Hepatocyte (in vitro differentiated cells): Measurements from ENCODE around the gene PKN3. TPM values are rescaled to one million over a fixed set of nuclear protein-coding genes. Genes with fewer than 3 reads are reported as not detected.

Source experiments
- DNase-seq: peaks from one replicate; pipeline ENCODE4 v3.0.0-alpha.2; 2016; ENCODE audit warnings: low spot score
- H2AFZ ChIP-seq: fragments of 200-600 bp; sonication (generic); 2 replicates; pipeline ENCODE4 v1.6.0; 2016; ENCODE audit warnings: antibody characterized with exemption, mild to moderate bottlenecking
- H3K27ac ChIP-seq: fragments of 200-600 bp; sonication (generic); 2 replicates; pipeline ENCODE4 v1.5.1; 2016; ENCODE audit warnings: mild to moderate bottlenecking
- H3K27me3 ChIP-seq: fragments of 200-600 bp; sonication (generic); 2 replicates; pipeline ENCODE4 v1.6.1; 2016
- H3K36me3 ChIP-seq: fragments of 200-600 bp; sonication (generic); replicated peaks from 2 replicates; pipeline ENCODE4 v1.5.1; 2016; ENCODE audit warnings: low read depth; ENCODE audit not compliant: insufficient read depth
- H3K4me1 ChIP-seq: fragments of 200-600 bp; sonication (generic); 2 replicates; pipeline ENCODE4 v1.5.1; 2016; ENCODE audit warnings: mild to moderate bottlenecking, moderate library complexity; ENCODE audit not compliant: insufficient read depth
- H3K4me2 ChIP-seq: fragments of 200-600 bp; sonication (generic); 2 replicates; pipeline ENCODE4 v1.6.0; 2016
- H3K4me3 ChIP-seq: fragments of 200-600 bp; sonication (generic); 2 replicates; pipeline ENCODE4 v1.5.1; 2016; ENCODE audit warnings: mild to moderate bottlenecking
- H3K79me2 ChIP-seq: fragments of 200-600 bp; sonication (generic); 2 replicates; pipeline ENCODE4 v1.6.0; 2017; ENCODE audit warnings: mild to moderate bottlenecking
- H3K9me2 ChIP-seq: fragments of 200-600 bp; sonication (generic); replicated peaks from 2 replicates; pipeline ENCODE4 v1.6.0; 2017; ENCODE audit warnings: mild to moderate bottlenecking; ENCODE audit not compliant: insufficient read depth
- H3K9me3 ChIP-seq: fragments of 200-600 bp; sonication (generic); 2 replicates; pipeline ENCODE4 v1.5.1; 2016; ENCODE audit warnings: low read depth, mild to moderate bottlenecking
- H4K20me1 ChIP-seq: fragments of 200-600 bp; sonication (generic); 2 replicates; pipeline ENCODE4 v1.6.0; 2016; ENCODE audit warnings: mild to moderate bottlenecking; ENCODE audit not compliant: insufficient read depth, poor library complexity, severe bottlenecking
- CTCF ChIP-seq: fragments of 200-600 bp; sonication (generic); IDR thresholded peaks from 2 replicates; pipeline ENCODE4 v1.5.1; 2016; ENCODE audit warnings: antibody characterized with exemption, mild to moderate bottlenecking; ENCODE audit not compliant: poor library complexity
- EZH2 ChIP-seq: fragments of 200-600 bp; sonication (generic); IDR thresholded peaks from 2 replicates; pipeline ENCODE4 v1.6.1; 2016; ENCODE audit warnings: antibody characterized with exemption, mild to moderate bottlenecking, borderline replicate concordance
- EZH2phosphoT487 ChIP-seq: fragments of 200-600 bp; sonication (generic); IDR thresholded peaks from one replicate; pipeline ENCODE4 v1.6.1; 2018; ENCODE audit warnings: antibody characterized with exemption, mild to moderate bottlenecking, low read depth, moderate library complexity; ENCODE audit not compliant: unreplicated experiment, severe bottlenecking
- WGBS: methylation state at CpG from one replicate; pipeline ENCODE4 v1.1.6; 2016; ENCODE audit warnings: low lambda C conversion rate; ENCODE audit errors: missing lambda C conversion rate; 5-methylcytosine and 5-hydroxymethylcytosine counted together
- polyA plus RNA-seq: library from polyadenylated mRNA; unstranded; fragments of >200 nt; fragmentation: Nextera tagmentation; extraction: Ambion mirVana; gene quantifications from 2 replicates; pipeline ENCODE4 v1.2.1, GENCODE V29; 2016
- total RNA-seq: library from RNA; depleted of rRNA; stranded (reverse); fragments of >200 nt; gene quantifications from 2 replicates; pipeline ENCODE4 v1.2.3, GENCODE V29; 2014

The PKN3 gene
- total and polyA plus RNA-seq, 2 experiments from 2014 or later, result 3.7 to 4.5 TPM

GRCh38 chr9:128732576-128732975, 30.3 kb downstream of the PKN3 start:
- no peaks in the 10 kb centered on the region for H3K9me2 ChIP-seq
- no peak overlapping the region for H3K4me2 ChIP-seq
- no peaks in the 10 kb centered on the region for H3K4me1 ChIP-seq
- H4K20me1 ChIP-seq, result no peaks in the 10 kb centered on the region
- H2AFZ ChIP-seq, result no peak overlapping the region
- H3K9me3 ChIP-seq, result no peaks in the 10 kb centered on the region
- DNase-seq, result no peak
- 92% methylated on average over 13 of the region's 13 CpGs for WGBS
- H3K36me3 ChIP-seq, result no peaks in the 10 kb centered on the region
- no peaks in the 10 kb centered on the region for H3K27me3 ChIP-seq
- H3K27ac ChIP-seq, result no peak overlapping the region
- TF ChIP-seq CTCF (no peak), EZH2 (no peak), EZH2phosphoT487 (no peak)
- no peaks in the 10 kb centered on the region for H3K79me2 ChIP-seq
- no peak overlapping the region for H3K4me3 ChIP-seq

- Histone ChIP-seq H3K9me2 (no peaks in the 10 kb centered on the region), H3K36me3 (no peaks in the 10 kb centered on the region), H3K4me2 (peak overlapping the region; percentile 69), H3K4me3 (no peak overlapping the region), H3K79me2 (no peaks in the 10 kb centered on the region), H3K4me1 (no peaks in the 10 kb centered on the region), H2AFZ (peak overlapping the region; percentile 95), H3K27ac (peak overlapping the region; percentile 50), H3K27me3 (no peaks in the 10 kb centered on the region), H4K20me1 (no peaks in the 10 kb centered on the region), H3K9me3 (no peaks in the 10 kb centered on the region)
- 12% methylated on average over 9 of the region's 9 CpGs for WGBS
- peak; percentile 90 for DNase-seq
- TF ChIP-seq EZH2phosphoT487, result no peak
- TF ChIP-seq CTCF, result peak; percentile 77
Measured at GRCh38 chr9:128733256-128733655, 31.0 kb downstream of the PKN3 start.

GRCh38 chr9:128735373-128735772, 33.1 kb downstream of the PKN3 start:
- Histone ChIP-seq H3K27ac (no peak overlapping the region), H3K36me3 (no peaks in the 10 kb centered on the region), H3K9me3 (no peaks in the 10 kb centered on the region), H3K4me2 (no peak overlapping the region), H3K4me3 (no peak overlapping the region), H4K20me1 (no peaks in the 10 kb centered on the region), H3K27me3 (no peaks in the 10 kb centered on the region), H2AFZ (no peak overlapping the region), H3K4me1 (no peaks in the 10 kb centered on the region), H3K79me2 (no peaks in the 10 kb centered on the region), H3K9me2 (no peaks in the 10 kb centered on the region)
- no peak for TF ChIP-seq EZH2
- no peak for TF ChIP-seq EZH2phosphoT487
- TF ChIP-seq CTCF, result no peak
- DNase-seq, result no peak
- 85% methylated on average over 2 of the region's 2 CpGs for WGBS

GRCh38 chr9:128742401-128742800, 40.1 kb downstream of the PKN3 start:
- TF ChIP-seq EZH2 (no peak), EZH2phosphoT487 (no peak), CTCF (no peak)
- no peak for DNase-seq
- H3K9me3 ChIP-seq, result no peaks in the 10 kb centered on the region
- no peaks in the 10 kb centered on the region for H3K9me2 ChIP-seq
- no peaks in the 10 kb centered on the region for H3K4me1 ChIP-seq
- no peak overlapping the region for H3K27ac ChIP-seq
- H4K20me1 ChIP-seq, result no peaks in the 10 kb centered on the region
- H3K4me3 ChIP-seq, result no peak overlapping the region
- no peaks in the 10 kb centered on the region for H3K36me3 ChIP-seq
- 84% methylated on average over 20 of the region's 20 CpGs for WGBS
- H2AFZ ChIP-seq, result no peak overlapping the region
- no peaks in the 10 kb centered on the region for H3K27me3 ChIP-seq
- H3K79me2 ChIP-seq, result no peaks in the 10 kb centered on the region
- no peak overlapping the region for H3K4me2 ChIP-seq
